Colonic mucosa (tissue), 4 donors: ENCODE data around the gene CASD1. TPM values are rescaled to one million over a fixed set of nuclear protein-coding genes. Genes with fewer than 3 reads are reported as not detected.

Experiments
- DNase-seq: peaks from one replicate; pipeline ENCODE4 v3.0.0-alpha.2; 2020
- H3K27ac ChIP-seq: fragments of 200-600 bp; one replicate; pipeline ENCODE4 v1.8.0; 2021
- H3K27me3 ChIP-seq: fragments of 200-600 bp; one replicate; pipeline ENCODE4 v1.8.0; 2021
- H3K36me3 ChIP-seq: fragments of 200-600 bp; one replicate; pipeline ENCODE4 v1.8.0; 2021
- H3K4me1 ChIP-seq: fragments of 200-600 bp; one replicate; pipeline ENCODE4 v1.8.0; 2021; ENCODE audit warnings: mild to moderate bottlenecking
- H3K4me3 ChIP-seq: fragments of 200-600 bp; one replicate; pipeline ENCODE4 v1.8.0; 2021
- H3K9ac ChIP-seq, 2 donors: one replicate each; pipeline ENCODE4 v1.7.0; 2013; ENCODE audit warnings: control low read depth in 2 of 2, low read depth in 2 of 2, low read length in 2 of 2
- H3K9me3 ChIP-seq: fragments of 200-600 bp; one replicate; pipeline ENCODE4 v1.8.0; 2021
- CTCF ChIP-seq: fragments of 200-600 bp; IDR thresholded peaks from one replicate; pipeline ENCODE4 v1.8.0; 2022; ENCODE audit warnings: antibody characterized with exemption, mild to moderate bottlenecking
- intact Hi-C: fragments of 100-400 bp; cut with DNase I; formaldehyde crosslinking; loops from one replicate; pipeline ENCODE4 v1.14.1; 2022
- total RNA-seq, 2 donors: library from RNA; stranded (reverse); fragmentation: NEBNext Ultra II Directional in 1 of 2; extraction: Animal tissue kit (Norgen Biotek cat#: 25700) in 1 of 2; gene quantifications; one replicate each; pipeline ENCODE4 v1.2.1, GENCODE V29; 2021
- donor health status: healthy.
- donor health status: DM: no; HTN: no; CAD: no.
- donor health status: DM: no; HTN: no; CAD: no.

CASD1 gene
- 10 to 100 TPM; 39.7 to 54.4 TPM for total RNA-seq

GRCh38 chr7:94509264-94509886, at the start of gene CASD1:
Gene CASD1 (plus strand): TSS chr7:94509809. CDS start chr7:94510085, 276 bp downstream.
- Histone ChIP-seq H3K4me1 (peaks cover 12% of the 10 kb centered on the region), H3K36me3 (no peaks in the 10 kb centered on the region), H3K4me3 (peak within 1 kb of the TSS; percentile 88), H3K9me3 (no peaks in the 10 kb centered on the region), H3K27ac (peak within 1 kb of the TSS; percentile 96), H3K9ac (peak within 1 kb of the TSS; percentile 84 to 89), H3K27me3 (no peaks in the 10 kb centered on the region)
- no peak for TF ChIP-seq CTCF
- peak; percentile 80 for DNase-seq
- intact Hi-C loops = loop anchor here (10.0 kb wide), 1 partner anchor 55 kb away; no protein-coding TSS in a partner anchor

- no peak for DNase-seq
- no peaks in the 10 kb centered on the region for H3K36me3 ChIP-seq
- H3K4me3 ChIP-seq = no peak overlapping the region
- intact Hi-C loops = no loop called here
- H3K9me3 ChIP-seq = no peaks in the 10 kb centered on the region
- no peak overlapping the region for H3K9ac ChIP-seq
- no peaks in the 10 kb centered on the region for H3K27me3 ChIP-seq
- no peaks in the 10 kb centered on the region for H3K4me1 ChIP-seq
- TF ChIP-seq CTCF = no peak
- H3K27ac ChIP-seq = no peak overlapping the region
Observed at GRCh38 chr7:94466516-94466915, 43.1 kb upstream of the CASD1 start.

DNA sequence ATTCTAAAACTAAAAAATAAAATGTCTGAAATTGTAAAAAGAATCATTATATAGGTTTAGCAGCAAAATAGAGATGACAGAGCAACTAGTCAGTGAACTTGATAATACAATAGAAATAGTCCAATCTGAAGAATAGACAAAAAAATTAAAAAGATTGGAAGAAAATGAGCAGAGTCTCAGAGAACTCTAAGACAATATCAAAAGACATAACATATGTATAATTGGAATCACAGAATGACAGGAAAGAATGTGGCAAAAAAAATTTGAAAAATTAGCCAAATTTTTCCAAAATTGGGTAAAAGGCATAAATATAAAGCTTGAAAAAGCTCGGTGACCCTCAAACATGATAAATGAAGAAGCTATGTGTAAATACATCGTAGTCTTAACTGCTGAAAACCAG, 38.0 kb upstream of the CASD1 start:
- Histone ChIP-seq H3K9me3 (no peaks in the 10 kb centered on the region), H3K4me3 (no peak overlapping the region), H3K9ac (no peak overlapping the region), H3K27ac (no peak overlapping the region), H3K27me3 (no peaks in the 10 kb centered on the region), H3K36me3 (no peaks in the 10 kb centered on the region), H3K4me1 (no peaks in the 10 kb centered on the region)
- intact Hi-C loops = no loop called here
- DNase-seq = no peak
- TF ChIP-seq CTCF = no peak

DNA sequence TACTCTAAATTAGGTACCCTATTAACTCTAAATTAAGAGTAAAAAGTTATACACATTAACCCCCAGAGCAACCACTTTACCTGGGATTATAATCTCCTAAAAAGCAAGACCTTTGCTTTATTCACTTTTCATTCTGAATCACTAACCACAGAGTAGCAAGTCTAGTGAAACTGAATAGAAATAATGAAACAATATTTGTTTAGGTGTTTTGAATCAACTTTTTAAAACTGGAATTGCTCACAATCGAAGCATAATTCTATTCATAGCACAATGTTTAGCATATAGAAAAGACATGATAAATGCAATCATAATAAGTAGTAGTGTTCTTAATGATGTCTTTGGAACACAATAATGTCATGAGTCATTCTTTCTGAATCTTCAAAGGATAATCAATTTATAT, 37.0 kb upstream of the CASD1 start:
- H3K9ac ChIP-seq = no peak overlapping the region
- TF ChIP-seq CTCF = no peak
- no peak for DNase-seq
- no peak overlapping the region for H3K27ac ChIP-seq
- no peaks in the 10 kb centered on the region for H3K4me1 ChIP-seq
- no peaks in the 10 kb centered on the region for H3K27me3 ChIP-seq
- H3K9me3 ChIP-seq = no peaks in the 10 kb centered on the region
- intact Hi-C loops = no loop called here
- no peaks in the 10 kb centered on the region for H3K36me3 ChIP-seq
- H3K4me3 ChIP-seq = no peak overlapping the region

DNA sequence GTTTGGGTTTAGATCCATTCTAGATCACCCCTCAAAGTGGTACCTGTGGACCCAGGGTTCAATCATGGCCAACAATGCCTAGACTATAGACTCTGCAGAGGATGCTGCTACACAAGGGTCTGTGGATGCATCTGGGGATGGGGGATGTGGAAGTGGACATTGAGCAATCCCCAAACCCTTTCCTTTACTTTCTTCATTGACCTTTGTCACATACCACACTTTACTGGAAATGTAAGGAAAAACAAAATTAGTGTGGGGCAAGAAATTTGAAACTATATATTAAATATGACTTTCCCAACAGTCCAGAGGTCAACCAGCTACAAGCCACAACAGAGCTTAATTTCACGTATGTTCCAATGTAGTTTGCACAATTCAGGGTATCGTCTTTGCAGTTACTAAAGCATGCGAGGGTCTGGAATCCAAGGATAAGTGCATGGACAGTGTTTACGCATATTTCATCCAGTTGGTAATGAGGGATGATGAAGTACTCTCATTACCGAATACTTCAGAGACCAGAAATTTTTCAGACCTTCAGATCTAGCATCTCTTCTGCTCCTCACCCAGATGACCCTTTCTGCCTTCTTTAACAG, 33.3 kb upstream of the CASD1 start:
- no peak for DNase-seq
- H3K9me3 ChIP-seq = no peaks in the 10 kb centered on the region
- H3K9ac ChIP-seq = no peak overlapping the region
- H3K27ac ChIP-seq = no peak overlapping the region
- TF ChIP-seq CTCF = no peak
- H3K4me3 ChIP-seq = no peak overlapping the region
- H3K27me3 ChIP-seq = no peaks in the 10 kb centered on the region
- no peaks in the 10 kb centered on the region for H3K36me3 ChIP-seq
- intact Hi-C loops = no loop called here
- H3K4me1 ChIP-seq = no peaks in the 10 kb centered on the region
